Activated CD4-positive, alpha-beta T cell treated with anti-CD3 and anti-CD28 coated beads, Interleukin-2, amount 50 U/mL, for 16 hours (primary cell): ENCODE measurements around the gene GLB1L3.

Experiments used
- DNase-seq: peaks from one replicate; pipeline ENCODE4 v3.0.0-alpha.2; 2020

Gene GLB1L3

DNA sequence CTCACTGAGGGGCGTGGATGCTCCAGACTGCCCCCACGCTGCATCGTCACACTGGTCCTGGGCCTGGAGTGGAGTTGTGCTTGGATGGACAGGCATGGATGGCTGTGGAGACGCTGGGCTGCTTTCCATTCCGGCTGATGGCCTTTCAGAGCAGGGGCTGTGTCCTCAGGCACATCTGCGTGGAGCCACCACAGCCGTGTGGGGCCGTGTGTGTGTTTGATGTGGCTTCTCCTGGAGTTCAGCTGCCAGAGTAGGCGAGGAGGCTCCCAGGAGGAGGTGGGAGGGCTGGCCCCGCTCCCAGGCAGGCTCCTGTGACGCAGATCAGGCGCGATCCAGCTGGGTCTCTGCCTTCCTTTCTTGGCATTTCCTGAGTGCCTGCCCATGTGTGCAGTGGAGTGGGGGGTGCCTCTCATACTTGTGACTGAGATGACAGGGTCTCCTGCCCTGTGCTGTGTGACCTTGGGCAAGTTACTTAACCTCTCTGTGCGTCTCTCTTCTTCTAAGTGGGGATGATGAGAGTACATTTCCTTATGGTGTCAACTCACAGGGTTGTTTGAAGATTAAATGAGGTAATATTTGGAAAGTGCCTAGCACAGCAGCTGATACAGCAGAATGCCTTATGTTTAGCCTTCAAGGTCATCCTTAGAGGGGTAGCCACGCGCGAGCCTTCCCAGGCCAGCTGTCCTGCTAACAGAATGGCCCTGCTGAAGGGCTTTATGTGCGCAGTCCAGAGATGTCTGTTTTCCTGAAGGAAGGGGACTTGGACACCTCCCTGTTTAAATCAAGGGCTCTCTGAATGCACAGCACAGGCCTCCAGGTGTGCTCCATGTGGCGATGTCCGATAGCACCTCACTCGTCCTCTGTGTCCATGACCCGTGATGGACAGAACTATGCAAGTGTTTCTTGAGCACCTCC is 89.1 kb downstream of the GLB1L3 start:
- DNase-seq = no peak

DNA sequence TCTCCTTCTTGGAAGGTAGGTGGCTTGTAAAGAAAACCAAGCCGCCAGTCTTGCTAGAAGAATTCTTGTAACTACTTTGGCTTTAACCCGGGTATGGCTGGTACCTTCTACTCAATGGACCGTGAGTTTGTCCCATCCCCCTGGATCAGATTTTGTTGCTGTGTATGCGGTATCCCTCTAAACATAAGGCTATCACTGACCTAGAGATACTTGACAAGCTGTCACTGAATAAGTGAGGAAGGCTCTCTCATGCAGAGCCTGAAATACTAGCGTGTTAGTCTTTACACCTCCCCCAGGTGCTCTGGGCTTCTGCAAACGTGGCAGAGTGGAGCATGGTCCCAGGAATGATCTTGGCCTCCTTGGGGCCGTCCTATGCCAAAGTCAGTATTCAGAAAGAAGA is 90.1 kb downstream of the GLB1L3 start:
- no peak for DNase-seq

DNA sequence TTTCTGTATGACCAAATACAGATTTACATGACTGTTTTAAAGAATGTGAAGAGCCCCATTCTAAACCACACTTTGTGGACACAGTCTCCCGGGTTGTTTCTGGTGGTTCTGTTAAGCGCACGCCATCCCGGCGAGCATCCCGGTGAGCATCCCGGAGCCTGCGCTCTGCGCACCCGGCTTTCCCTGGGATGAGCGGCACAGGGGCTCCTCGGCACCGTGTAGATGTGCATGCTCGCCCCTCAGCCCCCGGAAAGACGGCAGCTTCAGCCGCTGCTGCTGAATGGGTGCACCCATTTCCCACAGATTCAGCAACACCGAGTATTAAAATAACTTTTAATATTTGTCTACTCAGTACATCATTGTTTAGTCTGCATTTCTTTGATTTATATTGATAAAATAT is 91.6 kb downstream of the GLB1L3 start:
- no peak for DNase-seq
